Glutamatergic neuron (in vitro differentiated cells): ENCODE data around the gene AP3D1. TPM values are rescaled to one million over a fixed set of nuclear protein-coding genes. Genes with fewer than 3 reads are reported as not detected.
A peak's percentile ranks its signal among the peaks of the same experiment; 100 is the strongest.

ENCODE experiments used
- DNase-seq: peaks from one replicate; pipeline ENCODE4 v3.0.0; 2022
- H3K27ac Mint-ChIP-seq: one replicate; pipeline ENCODE4 v1.8.0; 2020; ENCODE audit warnings: mild to moderate bottlenecking, mixed read lengths, inconsistent platforms; ENCODE audit not compliant: unreplicated experiment
- H3K27me3 Mint-ChIP-seq: one replicate; pipeline ENCODE4 v1.8.0; 2020; ENCODE audit warnings: mild to moderate bottlenecking, moderate library complexity, mixed read lengths, inconsistent platforms; ENCODE audit not compliant: unreplicated experiment
- H3K36me3 Mint-ChIP-seq: one replicate; pipeline ENCODE4 v1.8.0; 2020; ENCODE audit warnings: mild to moderate bottlenecking, mixed read lengths, inconsistent platforms; ENCODE audit not compliant: unreplicated experiment
- H3K4me1 Mint-ChIP-seq: one replicate; pipeline ENCODE4 v1.8.0; 2020; ENCODE audit warnings: mild to moderate bottlenecking, low read depth, mixed read lengths, inconsistent platforms; ENCODE audit not compliant: unreplicated experiment
- H3K4me3 Mint-ChIP-seq: one replicate; pipeline ENCODE4 v1.8.0; 2020; ENCODE audit warnings: mild to moderate bottlenecking, mixed read lengths, inconsistent platforms; ENCODE audit not compliant: unreplicated experiment
- H3K9me3 Mint-ChIP-seq: one replicate; pipeline ENCODE4 v1.8.0; 2020; ENCODE audit warnings: mild to moderate bottlenecking, moderate library complexity, mixed read lengths, inconsistent platforms; ENCODE audit not compliant: unreplicated experiment
- total RNA-seq: library from RNA; stranded (reverse); fragmentation: NEBNext Ultra II Directional; extraction: Animal tissue kit (Norgen Biotek cat#: 25700); gene quantifications from one replicate; pipeline ENCODE4 v1.2.1, GENCODE V29; 2021; ENCODE audit not compliant: unreplicated experiment
- TF ChIP-seq, protein P1 (sequence below): fragments of 200-600 bp; sonication (generic); IDR thresholded peaks from one replicate; pipeline ENCODE4 v1.5.0; 2021; ENCODE audit not compliant: partially characterized antibody, unreplicated experiment

AP3D1 gene
- total RNA-seq, 1 donor from 2014 or later: 133 TPM

DNA sequence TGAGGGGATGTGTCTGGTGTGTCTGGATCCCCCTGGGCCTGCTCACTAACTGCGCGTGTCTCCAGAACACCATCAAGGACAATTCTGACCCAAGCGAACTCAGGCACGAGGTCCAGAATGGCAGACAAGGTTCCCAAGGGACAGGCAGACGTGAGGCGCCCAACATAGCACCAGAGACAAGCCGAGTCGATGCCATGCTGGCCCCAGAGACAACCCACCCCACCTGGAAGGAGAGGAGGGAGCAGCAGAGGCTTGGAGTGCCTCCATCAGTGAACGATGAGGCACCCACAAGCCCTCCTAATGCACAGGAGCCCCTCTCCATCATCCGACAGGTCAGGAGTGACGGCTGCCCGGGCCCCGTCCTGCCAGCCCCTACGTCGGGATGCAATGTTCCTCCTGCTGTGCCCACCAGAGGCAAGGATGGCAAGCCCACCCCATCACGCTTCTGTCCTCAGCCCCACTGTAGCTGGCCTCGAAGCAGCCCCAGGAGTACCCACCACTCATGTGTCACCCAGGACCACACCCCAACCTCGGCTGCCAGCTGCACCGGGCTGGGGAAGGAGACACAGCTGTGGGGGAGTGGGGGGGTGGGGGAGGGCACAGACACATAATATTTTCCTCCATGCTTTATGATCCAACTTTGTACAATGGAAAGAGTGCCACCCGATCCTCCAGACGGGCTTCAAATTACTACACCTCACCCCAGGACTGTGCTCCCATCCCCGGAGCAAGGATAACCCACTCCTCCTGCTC is 11.8 kb downstream of the AP3D1 start:
- Mint-ChIP-seq H3K9me3 (peaks cover 2% of the 10 kb centered on the region), H3K4me3 (peak overlapping the region; percentile 25), H3K4me1 (peaks cover 8% of the 10 kb centered on the region), H3K27me3 (peaks cover 4% of the 10 kb centered on the region), H3K36me3 (no peaks in the 10 kb centered on the region), H3K27ac (peak overlapping the region; percentile 75)
- no peak for DNase-seq
- TF ChIP-seq, protein P1, sequence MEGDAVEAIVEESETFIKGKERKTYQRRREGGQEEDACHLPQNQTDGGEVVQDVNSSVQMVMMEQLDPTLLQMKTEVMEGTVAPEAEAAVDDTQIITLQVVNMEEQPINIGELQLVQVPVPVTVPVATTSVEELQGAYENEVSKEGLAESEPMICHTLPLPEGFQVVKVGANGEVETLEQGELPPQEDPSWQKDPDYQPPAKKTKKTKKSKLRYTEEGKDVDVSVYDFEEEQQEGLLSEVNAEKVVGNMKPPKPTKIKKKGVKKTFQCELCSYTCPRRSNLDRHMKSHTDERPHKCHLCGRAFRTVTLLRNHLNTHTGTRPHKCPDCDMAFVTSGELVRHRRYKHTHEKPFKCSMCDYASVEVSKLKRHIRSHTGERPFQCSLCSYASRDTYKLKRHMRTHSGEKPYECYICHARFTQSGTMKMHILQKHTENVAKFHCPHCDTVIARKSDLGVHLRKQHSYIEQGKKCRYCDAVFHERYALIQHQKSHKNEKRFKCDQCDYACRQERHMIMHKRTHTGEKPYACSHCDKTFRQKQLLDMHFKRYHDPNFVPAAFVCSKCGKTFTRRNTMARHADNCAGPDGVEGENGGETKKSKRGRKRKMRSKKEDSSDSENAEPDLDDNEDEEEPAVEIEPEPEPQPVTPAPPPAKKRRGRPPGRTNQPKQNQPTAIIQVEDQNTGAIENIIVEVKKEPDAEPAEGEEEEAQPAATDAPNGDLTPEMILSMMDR: no peak

DNA sequence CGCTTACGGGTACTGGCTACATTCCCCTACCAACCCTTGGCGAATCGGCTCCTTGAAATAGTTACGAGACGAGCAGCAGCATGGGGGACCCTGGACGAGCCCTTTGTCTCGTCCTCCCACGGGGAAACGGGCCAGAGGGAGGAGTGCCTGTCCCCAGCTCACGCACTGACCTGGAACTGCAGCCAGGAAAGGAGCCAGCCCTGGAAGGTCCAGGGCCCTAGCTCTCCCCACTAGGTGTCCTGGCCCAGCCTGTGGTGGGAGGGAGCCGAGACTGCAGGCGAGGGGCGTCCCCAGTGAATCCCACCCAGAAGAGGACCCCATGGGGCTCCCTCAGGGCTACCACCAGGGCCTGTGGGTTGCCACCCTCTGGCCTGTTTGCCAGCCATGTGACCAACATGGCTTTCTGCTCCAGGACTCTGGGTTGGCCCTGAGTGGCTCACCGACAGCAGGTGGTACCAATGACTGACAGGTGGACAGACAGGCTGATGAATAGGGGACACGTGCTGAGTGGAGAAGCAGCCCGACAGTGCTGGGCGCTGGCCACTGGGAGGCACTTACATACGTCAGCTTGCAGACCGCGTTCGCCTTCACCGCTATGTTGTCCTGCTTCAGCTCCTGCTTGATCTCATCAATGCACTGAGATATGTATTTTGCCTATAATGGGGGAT is 13.2 kb downstream of the AP3D1 start:
- peaks cover 2% of the 10 kb centered on the region for H3K27me3 Mint-ChIP-seq
- DNase-seq: no peak
- H3K4me1 Mint-ChIP-seq: peaks cover 8% of the 10 kb centered on the region
- H3K9me3 Mint-ChIP-seq: peaks cover 2% of the 10 kb centered on the region
- peak overlapping the region; percentile 48 for H3K27ac Mint-ChIP-seq
- TF ChIP-seq, protein P1: no peak
- peak overlapping the region; percentile 49 for H3K4me3 Mint-ChIP-seq
- H3K36me3 Mint-ChIP-seq: peaks cover 2% of the 10 kb centered on the region

DNA sequence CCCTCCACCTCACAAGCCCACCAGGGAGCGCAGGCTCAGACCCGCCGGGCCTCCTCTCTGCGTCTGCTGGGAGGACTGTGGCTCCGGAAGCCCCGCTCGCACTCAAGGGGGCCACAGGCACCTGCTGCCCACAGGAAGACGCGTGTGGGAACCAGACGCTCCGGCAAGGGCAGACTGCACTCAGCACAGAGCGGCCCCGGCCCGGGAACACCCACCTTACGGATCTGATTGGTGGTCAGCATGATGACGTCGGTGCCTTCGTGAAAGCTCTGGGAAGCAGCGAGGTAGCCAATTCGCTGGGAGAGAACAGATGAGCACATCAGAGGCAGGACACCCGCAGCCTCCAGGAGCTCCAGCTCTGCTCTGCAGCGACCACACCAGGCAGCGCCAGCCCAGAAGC is 14.6 kb downstream of the AP3D1 start:
- Mint-ChIP-seq H3K36me3 (peaks cover 4% of the 10 kb centered on the region), H3K27me3 (peaks cover 3% of the 10 kb centered on the region), H3K9me3 (peaks cover 5% of the 10 kb centered on the region), H3K27ac (no peak overlapping the region), H3K4me1 (peaks cover 8% of the 10 kb centered on the region), H3K4me3 (no peak overlapping the region)
- no peak for DNase-seq
- TF ChIP-seq, protein P1: no peak

DNA sequence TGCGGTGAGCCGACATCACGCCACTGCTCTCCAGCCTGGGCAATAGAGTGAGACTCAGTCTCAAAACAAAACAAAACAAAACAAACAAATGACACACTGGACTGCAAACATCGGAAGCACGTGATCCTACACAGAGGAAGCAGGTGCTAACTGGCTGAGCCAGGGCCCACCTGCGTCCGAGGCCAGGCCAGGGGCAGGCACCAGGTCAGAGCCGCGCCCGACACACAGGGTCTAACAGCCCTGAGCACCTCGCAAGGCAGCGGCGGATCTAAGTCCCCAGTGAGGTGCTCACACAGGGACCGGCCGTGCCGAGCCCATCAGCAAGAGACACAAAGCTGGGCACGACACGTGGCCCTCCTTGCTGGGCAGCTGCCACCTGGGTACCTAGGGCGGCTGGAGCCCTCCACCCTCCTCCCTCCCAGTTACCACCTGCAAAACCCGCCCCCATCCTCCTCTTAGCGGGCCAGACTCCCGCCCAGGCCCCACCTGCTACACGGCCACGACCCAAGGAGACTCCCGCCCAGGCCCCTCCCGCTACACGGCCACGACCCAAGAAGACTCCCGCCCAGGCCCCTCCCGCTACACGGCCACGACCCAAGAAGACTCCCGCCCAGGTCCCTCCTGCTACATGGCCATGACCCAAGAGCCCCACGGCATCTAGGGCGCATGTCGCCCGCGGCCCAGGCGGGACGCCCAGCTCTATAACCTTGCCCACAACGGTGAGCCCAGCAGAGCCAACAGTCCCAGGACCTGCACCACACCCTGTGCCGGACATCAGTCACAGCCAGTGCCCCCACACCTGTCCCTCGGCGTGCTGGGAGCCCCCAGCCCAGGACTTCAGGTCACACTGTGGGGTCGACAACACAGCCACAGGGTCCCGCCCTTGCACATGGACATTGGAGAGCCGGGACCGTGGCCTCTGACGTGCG is 15.6 kb downstream of the AP3D1 start:
- Mint-ChIP-seq H3K4me1 (peaks cover 5% of the 10 kb centered on the region), H3K4me3 (no peak overlapping the region), H3K27me3 (peaks cover 3% of the 10 kb centered on the region), H3K27ac (no peak overlapping the region), H3K36me3 (peaks cover 4% of the 10 kb centered on the region), H3K9me3 (peaks cover 5% of the 10 kb centered on the region)
- TF ChIP-seq, protein P1: no peak
- no peak for DNase-seq
